Body of pancreas (tissue), 4 donors: Measurements from ENCODE around the gene COL4A6.

Experiments used
- POLR2A ChIP-seq, 3 donors: fragments of 450-650 bp; IDR thresholded peaks; one replicate each; pipeline ENCODE4 v1.6.1; 2016; ENCODE audit warnings: antibody characterized with exemption in 3 of 3, mild to moderate bottlenecking in 2 of 3
- TF ChIP-seq, protein P1 (sequence below), 7 experiments: fragments of 450-650 bp in 4 of 7; fragments of 200-600 bp in 3 of 7; sonication (generic) in 3 of 7; IDR thresholded peaks; one replicate each; pipeline ENCODE4 v1.5.1; 2016 to 2019; ENCODE audit warnings: antibody characterized with exemption in 7 of 7

DNA sequence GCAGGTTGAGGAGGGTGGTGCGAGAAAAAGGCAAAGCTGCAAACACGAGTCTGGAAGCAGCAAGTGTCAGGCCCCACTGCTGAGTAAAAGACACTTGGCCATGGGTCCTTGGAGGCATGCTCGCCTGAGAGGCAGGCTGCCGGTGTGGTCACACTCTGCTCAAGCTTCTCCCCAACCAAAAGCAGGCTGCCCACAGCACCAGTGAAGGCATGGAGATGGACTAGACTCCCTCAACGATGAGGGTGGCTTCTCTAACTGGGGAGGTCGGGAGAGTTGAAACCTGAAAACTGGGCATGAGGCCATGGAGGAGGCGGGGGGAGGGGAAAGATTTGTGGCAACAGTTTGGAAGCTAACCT, 260.1 kb downstream of the COL4A6 start:
- TF ChIP-seq, protein P1, sequence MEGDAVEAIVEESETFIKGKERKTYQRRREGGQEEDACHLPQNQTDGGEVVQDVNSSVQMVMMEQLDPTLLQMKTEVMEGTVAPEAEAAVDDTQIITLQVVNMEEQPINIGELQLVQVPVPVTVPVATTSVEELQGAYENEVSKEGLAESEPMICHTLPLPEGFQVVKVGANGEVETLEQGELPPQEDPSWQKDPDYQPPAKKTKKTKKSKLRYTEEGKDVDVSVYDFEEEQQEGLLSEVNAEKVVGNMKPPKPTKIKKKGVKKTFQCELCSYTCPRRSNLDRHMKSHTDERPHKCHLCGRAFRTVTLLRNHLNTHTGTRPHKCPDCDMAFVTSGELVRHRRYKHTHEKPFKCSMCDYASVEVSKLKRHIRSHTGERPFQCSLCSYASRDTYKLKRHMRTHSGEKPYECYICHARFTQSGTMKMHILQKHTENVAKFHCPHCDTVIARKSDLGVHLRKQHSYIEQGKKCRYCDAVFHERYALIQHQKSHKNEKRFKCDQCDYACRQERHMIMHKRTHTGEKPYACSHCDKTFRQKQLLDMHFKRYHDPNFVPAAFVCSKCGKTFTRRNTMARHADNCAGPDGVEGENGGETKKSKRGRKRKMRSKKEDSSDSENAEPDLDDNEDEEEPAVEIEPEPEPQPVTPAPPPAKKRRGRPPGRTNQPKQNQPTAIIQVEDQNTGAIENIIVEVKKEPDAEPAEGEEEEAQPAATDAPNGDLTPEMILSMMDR (IDR thresholded peaks at IDR 0.05) = no peak
- no peak for TF ChIP-seq POLR2A (IDR thresholded peaks at IDR 0.05)
